Stimulated activated CD4-positive, alpha-beta T cell treated with anti-CD3 and anti-CD28 coated beads, TNF-alpha, amount 100 ng/mL, for 24 hours (primary cell): Measurements from ENCODE around the gene UGT1A9.

Source experiments
- DNase-seq, 3 experiments: peaks; one replicate each; pipeline ENCODE4 v3.0.0-alpha.2; 2020; ENCODE audit warnings: low read depth in 3 of 3

Gene UGT1A9

GRCh38 chr2:233796254-233796653, 124.6 kb downstream of the UGT1A9 start:
- no peak for DNase-seq

- no peak for DNase-seq
Measured at GRCh38 chr2:233798335-233799086, 126.8 kb downstream of the UGT1A9 start.

DNA sequence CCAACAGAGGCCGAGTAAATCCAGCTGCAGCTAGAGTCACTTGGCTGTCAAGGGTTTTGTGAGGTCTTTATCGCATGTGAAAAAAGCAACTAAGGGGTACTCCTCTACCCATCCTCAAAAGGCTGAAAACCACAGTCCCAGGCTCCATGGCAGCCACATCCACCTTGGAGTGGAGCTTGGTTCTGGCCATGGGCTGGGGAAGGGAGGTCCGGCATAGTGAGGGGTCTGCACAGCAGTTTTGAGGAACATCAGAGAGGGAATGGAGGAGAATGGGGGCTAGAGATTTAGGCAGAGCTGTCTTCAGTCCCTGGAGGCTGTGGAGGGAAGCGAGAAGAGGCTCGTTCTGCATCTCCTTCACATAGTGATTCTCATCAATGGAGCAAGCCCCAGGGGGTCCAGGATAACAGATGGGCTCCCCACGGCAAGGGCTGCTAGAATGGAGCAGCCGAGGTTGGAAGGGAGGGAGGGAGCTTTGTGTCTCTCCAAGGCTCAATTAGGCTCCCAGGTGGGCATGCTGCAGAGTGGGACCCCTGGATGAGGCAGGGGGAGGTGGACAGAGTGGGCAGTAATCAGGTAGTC, 127.5 kb downstream of the UGT1A9 start:
- DNase-seq, result no peak

- DNase-seq, result no peak
Measured at GRCh38 chr2:233799716-233800115, 128.0 kb downstream of the UGT1A9 start.

DNA sequence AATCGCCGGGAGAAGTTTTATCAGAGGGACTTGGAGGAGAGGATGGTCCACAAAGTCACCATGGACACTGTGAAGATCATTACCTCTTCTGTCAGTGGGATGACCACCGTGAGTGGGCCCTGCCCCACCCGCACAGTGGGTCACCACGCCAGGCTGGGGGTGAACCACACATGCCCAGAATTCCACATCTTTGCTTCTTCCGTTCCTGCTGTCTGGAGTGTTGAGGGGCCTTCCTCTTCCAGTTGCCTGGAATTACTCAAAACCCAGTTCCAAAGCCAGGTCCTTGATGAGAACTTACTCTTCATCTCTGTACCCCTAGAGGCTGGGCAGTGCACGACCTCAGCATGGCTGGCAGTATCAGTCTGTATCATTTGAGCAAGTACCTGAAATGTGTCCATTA, 128.5 kb downstream of the UGT1A9 start:
- DNase-seq, result no peak

DNA sequence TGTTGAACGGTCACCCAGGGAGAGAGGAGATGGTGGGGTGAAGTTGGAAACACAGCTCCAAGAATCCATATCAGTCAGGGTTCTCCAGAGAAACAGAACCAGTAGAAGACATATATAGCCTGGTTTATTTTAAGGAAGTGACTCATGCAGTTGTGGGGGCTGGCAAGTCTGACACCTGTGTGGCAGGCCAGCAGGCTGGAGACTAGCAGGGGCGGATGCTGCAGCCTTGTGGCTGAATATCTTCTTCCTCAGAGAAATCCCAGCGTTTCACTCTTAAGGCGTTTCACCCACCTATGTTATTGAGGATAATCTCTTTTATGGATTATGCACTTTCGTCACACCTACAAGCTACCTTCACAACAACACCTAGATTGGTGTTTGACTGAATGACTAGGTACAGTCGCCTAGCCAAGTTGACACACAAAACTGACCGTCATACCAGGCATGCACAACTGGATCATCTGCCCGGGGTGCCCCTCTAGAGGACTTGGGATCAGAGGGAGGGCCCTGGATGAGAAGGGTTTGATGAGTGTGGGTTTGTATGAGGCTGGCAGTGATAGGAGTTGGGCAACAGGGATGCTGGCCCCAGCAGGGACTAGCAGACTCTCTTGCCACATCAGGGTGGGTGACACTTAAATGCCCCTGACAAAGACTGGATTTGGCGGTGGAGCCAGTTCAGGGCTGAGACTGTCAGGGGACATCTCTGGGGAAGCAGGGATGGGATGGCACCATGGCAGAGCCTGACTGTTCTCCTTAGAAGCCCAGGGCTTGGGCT, 129.8 kb downstream of the UGT1A9 start:
- no peak for DNase-seq

- DNase-seq, result no peak
Measured at GRCh38 chr2:233802132-233802815, 130.6 kb downstream of the UGT1A9 start.

GRCh38 chr2:233803292-233803911, 131.7 kb downstream of the UGT1A9 start:
- DNase-seq, result no peak

DNA sequence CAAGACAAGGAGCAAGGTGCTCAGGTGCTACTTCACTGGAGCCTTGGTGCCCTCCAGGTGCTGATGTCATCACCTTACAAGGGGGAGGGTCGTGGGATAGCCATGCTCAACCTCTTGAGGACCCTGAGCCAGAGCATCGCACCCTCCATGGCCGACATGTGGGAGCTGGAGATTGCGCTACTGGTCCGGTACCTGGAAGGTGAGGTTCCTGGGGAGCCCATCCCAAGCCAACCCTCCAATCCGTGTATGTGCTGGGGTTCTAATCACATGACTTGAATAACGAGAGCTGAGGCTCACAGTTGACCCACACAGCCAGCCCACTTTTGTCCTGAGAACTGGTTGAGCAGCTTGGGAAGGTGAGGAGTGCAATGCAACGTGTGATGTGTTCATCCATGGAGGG, 132.3 kb downstream of the UGT1A9 start:
- no peak for DNase-seq

DNA sequence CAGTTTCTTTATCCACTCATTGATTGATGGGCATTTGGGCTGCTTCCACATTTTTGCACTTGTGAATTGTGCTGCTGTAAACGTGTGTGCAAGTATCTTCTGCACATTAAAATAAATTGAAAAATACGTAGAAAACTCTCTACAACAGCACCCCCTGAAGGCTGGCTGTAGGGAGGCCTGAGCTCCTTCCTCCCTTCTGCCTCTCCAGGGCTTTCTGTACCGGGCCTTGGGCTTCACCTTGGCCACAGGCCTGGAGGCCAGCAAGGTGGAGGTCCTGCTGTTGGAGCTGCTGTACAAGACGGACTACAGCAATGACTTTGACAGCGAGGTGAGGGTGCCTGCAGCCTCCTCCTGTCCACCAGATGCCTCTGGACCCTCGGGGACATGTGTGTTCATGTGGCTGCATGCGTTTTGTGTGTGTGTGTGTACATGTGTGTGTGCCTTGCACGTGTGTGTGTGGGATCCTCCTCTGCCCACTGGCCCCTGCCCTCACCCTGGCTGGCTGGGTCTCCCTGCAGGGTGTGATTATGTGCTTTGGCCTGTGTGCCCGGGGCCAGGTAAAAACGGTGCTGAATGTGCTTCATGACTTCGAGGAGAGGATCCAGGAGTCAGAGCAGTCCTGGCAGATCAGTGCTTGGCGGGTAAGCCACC, 135.6 kb downstream of the UGT1A9 start:
- DNase-seq, result no peak

- DNase-seq, result no peak
Measured at GRCh38 chr2:233807966-233808935, 136.6 kb downstream of the UGT1A9 start.

- no peak for DNase-seq
Measured at GRCh38 chr2:233810385-233810784, 138.7 kb downstream of the UGT1A9 start.

GRCh38 chr2:233811087-233811486, 139.4 kb downstream of the UGT1A9 start:
- DNase-seq, result no peak

DNA sequence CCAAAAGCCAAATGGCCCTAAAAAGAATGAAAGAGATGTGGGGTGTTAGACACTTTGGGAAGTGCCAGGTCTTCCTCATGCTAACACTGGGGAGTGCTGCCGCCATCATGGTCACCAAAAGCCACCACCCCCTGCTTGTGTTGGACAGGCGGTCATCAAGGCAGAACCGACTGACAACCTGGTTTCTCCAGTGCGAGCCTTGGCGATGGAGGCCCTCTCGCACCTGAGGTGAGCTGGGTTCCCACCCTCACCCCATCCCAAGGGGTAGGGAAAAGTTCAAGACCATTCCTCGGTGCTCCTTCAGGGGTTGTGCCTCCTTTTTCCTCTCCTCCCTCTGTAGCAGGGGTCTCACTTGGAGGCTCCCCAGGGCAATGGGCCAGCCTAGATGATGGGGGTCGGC, 140.0 kb downstream of the UGT1A9 start:
- DNase-seq, result no peak

- DNase-seq, result no peak
Measured at GRCh38 chr2:233813236-233814055, 141.7 kb downstream of the UGT1A9 start.

DNA sequence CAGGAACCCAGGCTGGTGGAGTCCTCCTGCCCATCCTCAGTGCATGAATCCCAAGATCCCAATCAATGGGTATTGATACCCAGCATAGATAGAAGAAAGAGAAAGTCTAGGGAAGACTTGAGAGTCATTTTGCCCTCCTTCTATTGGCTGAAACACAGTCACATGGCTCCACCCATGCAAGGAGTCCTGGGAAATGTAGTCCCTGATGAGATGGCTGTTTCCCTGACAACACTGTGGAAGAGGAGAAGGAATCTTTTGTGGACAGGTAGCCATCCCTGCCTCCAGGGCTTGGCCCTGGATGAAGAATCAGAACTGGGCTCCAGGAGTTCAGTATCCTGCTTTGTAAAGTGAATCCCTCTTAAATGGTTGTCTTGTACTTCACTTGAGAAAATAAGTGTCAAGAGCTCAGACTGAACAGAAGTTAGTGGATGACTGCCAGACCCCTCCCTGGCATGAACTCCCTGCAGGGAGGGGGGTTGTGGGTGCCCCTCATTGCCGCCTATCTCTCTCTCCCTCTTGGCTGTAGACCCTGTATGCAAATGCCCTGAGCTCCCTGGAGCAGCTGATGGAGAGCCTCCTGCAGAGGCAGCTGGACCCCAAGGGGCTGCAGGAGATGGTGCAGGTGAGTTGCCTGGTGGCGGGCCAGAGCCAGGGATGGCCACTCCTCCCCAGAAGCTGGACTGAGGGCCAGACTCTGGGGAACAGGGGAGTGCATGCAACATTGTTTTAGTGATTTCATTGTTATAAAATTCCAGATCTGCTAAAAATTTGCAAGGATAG, 142.5 kb downstream of the UGT1A9 start:
- DNase-seq, result no peak

GRCh38 chr2:233815861-233816260, 144.2 kb downstream of the UGT1A9 start:
- no peak for DNase-seq

- DNase-seq, result no peak
Measured at GRCh38 chr2:233816334-233816733, 144.6 kb downstream of the UGT1A9 start.
